Measurements from ENCODE around the gene HES7.

HES7 gene

GRCh38 chr17:8125947-8126490 lies 2.1 kb upstream of the HES7 start:
- DNase-seq (ENCODE audit: low spot score): no peak
- no peak for TF ChIP-seq CTCF (IDR thresholded peaks at IDR 0.05)
- H3K4me3 ChIP-seq: peak overlapping the region; percentile 92
- peak overlapping the region; percentile 36 to 78 for H3K27ac ChIP-seq

GRCh38 chr17:8125154-8125946 lies 1.4 kb upstream of the HES7 start:
- no peak for TF ChIP-seq CTCF (IDR thresholded peaks at IDR 0.05)
- DNase-seq (ENCODE audit: low spot score): peak; percentile 89
- peak overlapping the region; percentile 92 for H3K4me3 ChIP-seq
- H3K27ac ChIP-seq: peak overlapping the region; percentile 36 to 66

- no peak overlapping the region for H3K27ac ChIP-seq
- no peak for TF ChIP-seq CTCF (IDR thresholded peaks at IDR 0.05)
- DNase-seq (ENCODE audit: low spot score): no peak
- H3K4me3 ChIP-seq: peak overlapping the region; percentile 92
Measured at GRCh38 chr17:8124350-8125153, 646 bp upstream of the HES7 start.

- H3K27ac ChIP-seq: peak overlapping the region in 1 of 2 donors; percentile 76
- DNase-seq (ENCODE audit: low spot score): peak; percentile 79
- no peak for TF ChIP-seq CTCF (IDR thresholded peaks at IDR 0.05)
- H3K4me3 ChIP-seq: peak overlapping the region; percentile 92
Measured at GRCh38 chr17:8122924-8123694, 797 bp downstream of the HES7 start.

GRCh38 chr17:8122422-8122923 lies 1.4 kb downstream of the HES7 start:
- TF ChIP-seq CTCF (IDR thresholded peaks at IDR 0.05): no peak
- H3K4me3 ChIP-seq: peak overlapping the region; percentile 92
- no peak for DNase-seq (ENCODE audit: low spot score)
- peak overlapping the region; percentile 37 to 76 for H3K27ac ChIP-seq

GRCh38 chr17:8121681-8122421 lies 2.1 kb downstream of the HES7 start:
- TF ChIP-seq CTCF (IDR thresholded peaks at IDR 0.05): peak; percentile 27
- H3K4me3 ChIP-seq: peak overlapping the region; percentile 92
- H3K27ac ChIP-seq: peak overlapping the region; percentile 37 to 76
- peak; percentile 80 for DNase-seq (ENCODE audit: low spot score)

Data from coronary artery (tissue), 2 donors.